Head of caudate nucleus (tissue), 42 donors: Measurements from ENCODE around the gene TMEM127.
"Not testable (repeated sequence)": the region's sequence is repeated elsewhere in the genome, so short reads cannot be mapped to it uniquely, and the experiment has no call there.

ENCODE experiments used
- DNase-seq, 42 donors: peaks; one replicate each; pipeline versions ENCODE4 v3.0.0 to v3.0.0-alpha.2; 2020 to 2021; ENCODE audit warnings: mixed read lengths in 7 of 42
- intact Hi-C: fragments of 100-400 bp; cut with DNase I; formaldehyde crosslinking; loops from one replicate; pipeline ENCODE4 v1.15.0; 2022

The TMEM127 gene, protein sequence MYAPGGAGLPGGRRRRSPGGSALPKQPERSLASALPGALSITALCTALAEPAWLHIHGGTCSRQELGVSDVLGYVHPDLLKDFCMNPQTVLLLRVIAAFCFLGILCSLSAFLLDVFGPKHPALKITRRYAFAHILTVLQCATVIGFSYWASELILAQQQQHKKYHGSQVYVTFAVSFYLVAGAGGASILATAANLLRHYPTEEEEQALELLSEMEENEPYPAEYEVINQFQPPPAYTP

GRCh38 chr2:96265840-96266679 is at the start of gene TMEM127, which contains the start of gene CIAO1:
Gene TMEM127, minus strand, starts transcription at chr2:96265997. Its CDS starts 616 bp downstream, at chr2:96265381.
Gene CIAO1, plus strand, starts transcription at chr2:96266225. Its CDS starts 126 bp downstream, at chr2:96266351.
- DNase-seq: peak; percentile 97 to 100 (median 99)
- intact Hi-C loops: loop anchor here (10.0 kb wide), 1 partner anchor 121 kb away; the partner anchor contains the start of gene DUSP2

DNA sequence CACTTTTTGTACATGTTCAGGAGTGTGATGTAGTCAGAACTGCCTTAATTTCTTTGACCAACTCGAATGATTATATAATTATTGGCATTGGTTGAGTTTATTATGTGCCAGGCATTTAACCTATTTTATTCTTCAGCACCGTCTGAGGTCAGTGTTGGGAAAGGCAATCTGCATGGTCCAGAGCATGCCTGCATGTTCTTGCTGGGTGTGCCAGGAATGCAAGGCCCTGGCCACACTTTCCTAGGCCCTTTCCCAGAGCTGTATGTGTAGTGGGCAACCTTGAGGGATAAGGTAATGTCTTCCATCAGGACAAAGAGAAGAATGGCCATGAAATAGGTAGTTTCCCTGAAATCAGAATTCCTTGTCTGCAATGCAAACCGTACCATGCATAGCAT is 49.2 kb upstream of the TMEM127 start:
- intact Hi-C loops: no loop called here
- DNase-seq: no peak

GRCh38 chr2:96308248-96308647 is 42.5 kb upstream of the TMEM127 start:
- DNase-seq: no peak
- intact Hi-C loops: loop anchor here (5.0 kb wide), 1 partner anchor 199 kb away; the partner anchor contains the start of gene NEURL3

- intact Hi-C loops: loop anchor here (5.0 kb wide), 1 partner anchor 201 kb away; the partner anchor contains the start of gene NEURL3
Observed at GRCh38 chr2:96306370-96306769, 40.6 kb upstream of the TMEM127 start.

GRCh38 chr2:96305979-96306308 is 40.1 kb upstream of the TMEM127 start:
- intact Hi-C loops: loop anchor here (5.0 kb wide), 1 partner anchor 201 kb away; the partner anchor contains the start of gene NEURL3
- peak in 3 of 42 donors; percentile 4 to 37 (median 14) for DNase-seq

More at GRCh38 chr2:96306370-96306769, 40.6 kb upstream of the TMEM127 start:
- DNase-seq: no peak

GRCh38 chr2:96305091-96305978 is 39.5 kb upstream of the TMEM127 start, which contains the start of gene SNRNP200:
Gene SNRNP200, minus strand, starts transcription at chr2:96305546. Its CDS starts 109 bp downstream, at chr2:96305437.
- intact Hi-C loops: loop anchor here (5.0 kb wide), 1 partner anchor 202 kb away; the partner anchor contains the start of gene NEURL3
- peak; percentile 79 to 97 (median 94) for DNase-seq

- no peak for DNase-seq
- intact Hi-C loops: loop anchor here (5.0 kb wide), 1 partner anchor 203 kb away; the partner anchor contains the start of gene NEURL3
Observed at GRCh38 chr2:96304606-96305005, 38.8 kb upstream of the TMEM127 start.

GRCh38 chr2:96301865-96302264 is 36.1 kb upstream of the TMEM127 start:
- intact Hi-C loops: no loop called here

GRCh38 chr2:96296925-96297324 is 31.1 kb upstream of the TMEM127 start:
- intact Hi-C loops: no loop called here
- DNase-seq: no peak

More at GRCh38 chr2:96301865-96302264, 36.1 kb upstream of the TMEM127 start:
- no peak for DNase-seq

- intact Hi-C loops, DNase-seq: not testable (repeated sequence)
Observed at GRCh38 chr2:96294271-96294670, 28.5 kb upstream of the TMEM127 start.

- no peak for DNase-seq
- intact Hi-C loops: no loop called here
Observed at GRCh38 chr2:96291751-96292150, 26.0 kb upstream of the TMEM127 start.

GRCh38 chr2:96287273-96287856 is 21.6 kb upstream of the TMEM127 start:
- intact Hi-C loops: no loop called here
- DNase-seq: no peak

DNA sequence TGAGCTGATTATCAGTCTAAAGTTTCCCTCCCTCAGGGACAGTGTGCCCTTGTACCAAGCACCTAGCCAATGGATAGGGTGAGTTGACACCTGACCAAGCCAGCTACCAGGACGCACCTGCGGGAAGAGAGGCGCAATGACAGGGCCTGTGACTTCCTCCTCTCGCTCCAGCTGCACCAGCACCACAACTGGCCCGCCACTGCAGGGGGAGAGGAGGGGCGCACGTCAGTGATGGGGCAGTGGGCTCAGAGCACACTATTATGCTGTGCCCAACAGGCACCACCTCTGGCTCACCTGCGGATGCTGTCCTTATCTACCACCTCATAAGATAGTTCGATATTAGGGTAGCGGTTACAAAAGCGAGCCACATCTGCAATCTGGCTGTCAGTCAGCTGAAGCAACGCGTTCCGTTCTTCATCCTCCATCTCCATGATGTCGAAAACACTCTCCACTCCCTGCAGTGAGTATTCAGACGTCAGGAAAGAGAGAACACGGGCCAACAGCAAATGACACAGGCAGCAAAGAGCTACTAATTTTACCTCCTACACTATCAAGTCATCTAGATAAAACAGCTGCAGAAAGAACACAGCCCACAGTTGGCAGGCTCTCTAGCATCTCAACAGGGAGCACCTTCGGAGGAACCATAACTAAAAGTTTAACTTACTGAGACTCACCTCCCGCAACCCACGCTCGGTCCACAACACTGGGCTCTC is 11.1 kb upstream of the TMEM127 start:
- intact Hi-C loops: no loop called here
- peak in 30 of 42 donors; percentile 20 to 85 (median 54) for DNase-seq

DNA sequence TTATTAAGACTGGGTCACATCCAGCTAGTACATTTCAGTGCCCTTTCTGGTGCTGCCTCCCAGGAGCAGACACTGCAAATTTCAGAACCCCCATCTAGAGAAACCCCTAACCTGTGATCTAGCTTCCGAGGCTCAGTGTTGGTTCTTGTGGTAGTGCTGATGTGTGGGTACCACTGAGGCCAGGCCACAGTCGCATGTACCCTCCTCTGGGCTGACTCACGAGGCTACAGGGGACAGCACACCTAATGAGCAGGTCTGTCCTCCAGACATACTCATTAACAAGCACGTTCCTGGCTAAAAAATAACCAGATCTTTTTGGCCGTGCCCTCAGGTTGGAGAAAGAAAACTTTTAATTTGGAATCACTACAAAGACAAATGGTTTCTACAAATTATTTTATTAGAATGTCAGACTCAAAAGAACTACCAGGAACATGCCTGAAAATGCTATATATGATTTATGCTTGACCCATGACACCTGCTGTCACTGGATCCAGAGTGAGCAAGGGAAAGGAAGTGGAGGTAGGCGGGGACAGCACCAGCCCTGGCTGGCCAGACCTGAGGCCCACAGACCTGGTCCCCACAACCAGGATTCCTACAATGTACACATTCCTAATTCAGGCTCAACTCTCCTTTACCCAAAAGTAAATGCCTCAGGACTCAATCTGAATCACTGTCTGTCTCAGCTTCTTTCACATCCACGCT is 8.7 kb upstream of the TMEM127 start:
- no peak for DNase-seq
- intact Hi-C loops: no loop called here

- intact Hi-C loops: no loop called here
- DNase-seq: peak in 6 of 42 donors; percentile 33 to 57 (median 41)
Observed at GRCh38 chr2:96273763-96274162, 8.0 kb upstream of the TMEM127 start.

DNA sequence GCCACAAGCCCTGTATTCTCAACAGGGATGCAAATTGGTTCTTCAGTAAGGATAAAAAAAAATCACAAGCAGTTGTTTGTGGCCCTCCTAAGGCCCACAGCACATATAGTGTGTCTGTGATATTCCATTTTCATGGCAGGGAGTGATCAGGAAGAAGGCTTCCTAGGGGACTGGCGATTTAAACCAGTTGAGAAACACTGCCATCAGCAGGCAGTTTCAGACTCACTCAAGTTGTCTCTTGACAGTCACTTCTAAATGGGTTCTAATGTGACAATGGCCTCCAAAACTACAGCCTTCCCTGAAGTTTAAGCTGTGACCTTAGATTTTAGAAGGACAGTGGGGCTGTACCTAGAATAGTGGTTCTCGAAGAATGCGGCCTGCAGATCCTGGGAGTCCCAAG is 6.2 kb upstream of the TMEM127 start:
- intact Hi-C loops: no loop called here
- DNase-seq: no peak
